GM21515 (cell line): ENCODE results near the gene PUS10.
"Not testable (repeated sequence)": the region's sequence is repeated elsewhere in the genome, so short reads cannot be mapped to it uniquely, and the experiment has no call there.

Experiments used
- ATAC-seq: cut with Tn5 transposase; IDR thresholded peaks from one replicate; pipeline ENCODE4 v1.9.1; 2021; ENCODE audit not compliant: unreplicated experiment

PUS10 gene

GRCh38 chr2:60934165-60934722, 83.8 kb downstream of the PUS10 start:
- ATAC-seq = no peak

- ATAC-seq = no peak
Measured at GRCh38 chr2:60932954-60933353, 85.1 kb downstream of the PUS10 start.

- ATAC-seq = not testable (repeated sequence)
Measured at GRCh38 chr2:60932061-60932460, 86.0 kb downstream of the PUS10 start.

- no peak for ATAC-seq
Measured at GRCh38 chr2:60926741-60927552, 91.1 kb downstream of the PUS10 start.

- no peak for ATAC-seq
Measured at GRCh38 chr2:60925994-60926740, 91.9 kb downstream of the PUS10 start.

- no peak for ATAC-seq
Measured at GRCh38 chr2:60907329-60907728, 110.7 kb downstream of the PUS10 start.

- no peak for ATAC-seq
Measured at GRCh38 chr2:60906395-60906794, 111.7 kb downstream of the PUS10 start.

- not testable (repeated sequence) for ATAC-seq
Measured at GRCh38 chr2:60905867-60906266, 112.2 kb downstream of the PUS10 start.

- not testable (repeated sequence) for ATAC-seq
Measured at GRCh38 chr2:60901296-60901695, 116.8 kb downstream of the PUS10 start.

- no peak for ATAC-seq
Measured at GRCh38 chr2:60899892-60900249, 118.2 kb downstream of the PUS10 start.

- no peak for ATAC-seq
Measured at GRCh38 chr2:60899230-60899891, 118.7 kb downstream of the PUS10 start.

- ATAC-seq = no peak
Measured at GRCh38 chr2:60898567-60898966, 119.5 kb downstream of the PUS10 start.
